ENCODE data around the gene XRCC6.

- TF ChIP-seq CTCF (conservative IDR thresholded peaks at IDR 0.05 in 1 of 2, IDR thresholded peaks at IDR 0.05 in 1 of 2; ENCODE audit: low read depth in 1 of 2, low read length in 2 of 2) (no peak), EZH2 (IDR thresholded peaks at IDR 0.05; ENCODE audit: low read length, missing control alignments) (no peak)
Observed at GRCh38 chr22:41589391-41590241, 31.5 kb upstream of the XRCC6 start, which contains the start of gene PMM1.
